Measurements from ENCODE around the gene RALGAPA1.

Gene RALGAPA1

GRCh38 chr14:35533357-35534207 is 275.5 kb downstream of the RALGAPA1 start, which contains the start of gene INSM2:
Gene INSM2, plus strand, starts transcription at chr14:35534164. Its CDS starts 89 bp downstream, at chr14:35534253.
- peak; percentile 54 for DNase-seq

GRCh38 chr14:35532783-35533356 is 276.2 kb downstream of the RALGAPA1 start:
- no peak for DNase-seq

- no peak for DNase-seq
Measured at GRCh38 chr14:35531960-35532747, 276.9 kb downstream of the RALGAPA1 start.

- no peak for DNase-seq
Measured at GRCh38 chr14:35526962-35527361, 282.1 kb downstream of the RALGAPA1 start.

GRCh38 chr14:35525695-35526094 is 283.4 kb downstream of the RALGAPA1 start:
- DNase-seq = no peak

- DNase-seq = no peak
Measured at GRCh38 chr14:35519986-35520385, 289.1 kb downstream of the RALGAPA1 start.

GRCh38 chr14:35515916-35516315 is 293.2 kb downstream of the RALGAPA1 start:
- DNase-seq = no peak

- DNase-seq = no peak
Measured at GRCh38 chr14:35512765-35513164, 296.3 kb downstream of the RALGAPA1 start.

GRCh38 chr14:35509846-35510245 is 299.2 kb downstream of the RALGAPA1 start:
- no peak for DNase-seq

GRCh38 chr14:35506927-35507326 is 302.2 kb downstream of the RALGAPA1 start:
- no peak for DNase-seq

GRCh38 chr14:35506461-35506860 is 302.6 kb downstream of the RALGAPA1 start:
- no peak for DNase-seq

GRCh38 chr14:35504260-35504659 is 304.8 kb downstream of the RALGAPA1 start:
- DNase-seq = no peak

- no peak for DNase-seq
Measured at GRCh38 chr14:35503646-35504045, 305.4 kb downstream of the RALGAPA1 start.

- no peak for DNase-seq
Measured at GRCh38 chr14:35499180-35499579, 309.9 kb downstream of the RALGAPA1 start.

- DNase-seq = no peak
Measured at GRCh38 chr14:35495278-35495677, 313.8 kb downstream of the RALGAPA1 start.

GRCh38 chr14:35492569-35493014 is 316.5 kb downstream of the RALGAPA1 start:
- DNase-seq = no peak
